ENCODE measurements around the gene RPS8.

The RPS8 gene

DNA sequence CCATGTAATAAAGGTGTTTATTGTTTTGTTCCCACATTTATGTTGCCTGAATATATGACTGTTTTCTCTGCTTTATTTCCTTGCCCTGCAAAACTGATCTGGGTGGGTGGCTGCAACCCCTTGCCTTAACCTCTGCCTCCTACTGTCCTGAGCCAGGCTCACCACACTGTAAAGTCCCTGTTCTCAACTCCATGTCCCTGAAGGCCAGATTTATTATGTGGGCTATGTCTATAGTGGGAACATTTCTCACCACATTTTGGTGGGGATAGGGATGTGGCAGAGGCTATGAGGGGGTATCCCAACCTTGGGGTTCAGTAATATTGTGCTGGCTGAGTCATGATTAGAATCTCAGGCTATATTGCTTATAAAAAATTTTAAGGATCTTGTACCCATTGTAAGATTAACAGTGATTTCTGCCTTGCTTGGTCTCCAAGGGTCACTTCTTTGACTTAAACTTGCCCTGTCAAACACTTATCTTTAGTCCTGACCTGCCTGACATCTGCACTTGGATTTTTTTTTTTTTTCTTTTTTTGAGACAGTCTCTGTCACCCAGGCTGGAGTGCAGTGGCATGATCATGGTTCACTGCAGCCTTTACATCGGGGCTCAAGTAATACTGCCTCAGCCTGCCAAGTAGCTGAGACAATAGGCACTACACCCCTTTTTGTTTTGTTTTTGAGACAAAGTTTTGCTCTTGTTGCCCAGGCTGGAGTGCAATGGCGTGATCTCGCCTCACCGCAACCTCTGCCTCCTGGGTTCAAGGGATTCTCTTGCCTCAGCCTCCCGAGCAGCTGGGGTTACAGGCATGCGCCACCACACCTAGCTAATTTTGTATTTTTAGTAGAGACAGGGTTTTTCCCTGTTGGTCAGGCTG is 3.6 kb downstream of the RPS8 start:
- no peak for DNase-seq (ENCODE audit: low spot score)
- TF ChIP-seq, protein P1, sequence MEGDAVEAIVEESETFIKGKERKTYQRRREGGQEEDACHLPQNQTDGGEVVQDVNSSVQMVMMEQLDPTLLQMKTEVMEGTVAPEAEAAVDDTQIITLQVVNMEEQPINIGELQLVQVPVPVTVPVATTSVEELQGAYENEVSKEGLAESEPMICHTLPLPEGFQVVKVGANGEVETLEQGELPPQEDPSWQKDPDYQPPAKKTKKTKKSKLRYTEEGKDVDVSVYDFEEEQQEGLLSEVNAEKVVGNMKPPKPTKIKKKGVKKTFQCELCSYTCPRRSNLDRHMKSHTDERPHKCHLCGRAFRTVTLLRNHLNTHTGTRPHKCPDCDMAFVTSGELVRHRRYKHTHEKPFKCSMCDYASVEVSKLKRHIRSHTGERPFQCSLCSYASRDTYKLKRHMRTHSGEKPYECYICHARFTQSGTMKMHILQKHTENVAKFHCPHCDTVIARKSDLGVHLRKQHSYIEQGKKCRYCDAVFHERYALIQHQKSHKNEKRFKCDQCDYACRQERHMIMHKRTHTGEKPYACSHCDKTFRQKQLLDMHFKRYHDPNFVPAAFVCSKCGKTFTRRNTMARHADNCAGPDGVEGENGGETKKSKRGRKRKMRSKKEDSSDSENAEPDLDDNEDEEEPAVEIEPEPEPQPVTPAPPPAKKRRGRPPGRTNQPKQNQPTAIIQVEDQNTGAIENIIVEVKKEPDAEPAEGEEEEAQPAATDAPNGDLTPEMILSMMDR (IDR thresholded peaks at IDR 0.05; ENCODE audit: borderline replicate concordance, control extremely low read depth, extremely low read depth, insufficient read depth, missing control alignments): no peak
- in situ Hi-C loops (cut with MboI; ENCODE audit: low sequenced_read_pairs, unreplicated experiment): no loop called here

- in situ Hi-C loops (cut with MboI; ENCODE audit: low sequenced_read_pairs, unreplicated experiment): no loop called here
- TF ChIP-seq, protein P1 (IDR thresholded peaks at IDR 0.05; ENCODE audit: borderline replicate concordance, control extremely low read depth, extremely low read depth, insufficient read depth, missing control alignments): no peak
- DNase-seq (ENCODE audit: low spot score): no peak
Measured at GRCh38 chr1:44780583-44781121, 5.3 kb downstream of the RPS8 start.

DNA sequence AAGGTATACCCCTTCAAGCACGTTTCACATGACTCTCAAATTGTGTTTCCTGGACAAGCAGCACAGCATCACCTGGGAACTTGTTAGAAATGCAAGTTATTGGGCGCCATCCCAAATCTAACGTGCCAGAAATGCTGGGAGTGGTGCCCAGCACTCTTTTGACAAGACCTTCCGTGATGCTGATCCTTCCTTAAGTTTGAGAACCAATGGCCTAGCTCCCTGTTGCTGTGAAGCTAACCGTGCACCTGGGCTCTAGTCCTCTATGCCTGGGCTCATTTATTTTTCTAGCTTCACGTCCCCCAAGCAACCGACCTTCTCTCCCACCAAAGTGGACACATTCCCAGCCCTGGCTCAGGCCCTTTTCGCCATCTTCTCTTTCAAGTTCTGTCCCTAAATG is 8.4 kb downstream of the RPS8 start:
- TF ChIP-seq, protein P1 (IDR thresholded peaks at IDR 0.05; ENCODE audit: borderline replicate concordance, control extremely low read depth, extremely low read depth, insufficient read depth, missing control alignments): no peak
- in situ Hi-C loops (cut with MboI; ENCODE audit: low sequenced_read_pairs, unreplicated experiment): no loop called here
- no peak for DNase-seq (ENCODE audit: low spot score)

DNA sequence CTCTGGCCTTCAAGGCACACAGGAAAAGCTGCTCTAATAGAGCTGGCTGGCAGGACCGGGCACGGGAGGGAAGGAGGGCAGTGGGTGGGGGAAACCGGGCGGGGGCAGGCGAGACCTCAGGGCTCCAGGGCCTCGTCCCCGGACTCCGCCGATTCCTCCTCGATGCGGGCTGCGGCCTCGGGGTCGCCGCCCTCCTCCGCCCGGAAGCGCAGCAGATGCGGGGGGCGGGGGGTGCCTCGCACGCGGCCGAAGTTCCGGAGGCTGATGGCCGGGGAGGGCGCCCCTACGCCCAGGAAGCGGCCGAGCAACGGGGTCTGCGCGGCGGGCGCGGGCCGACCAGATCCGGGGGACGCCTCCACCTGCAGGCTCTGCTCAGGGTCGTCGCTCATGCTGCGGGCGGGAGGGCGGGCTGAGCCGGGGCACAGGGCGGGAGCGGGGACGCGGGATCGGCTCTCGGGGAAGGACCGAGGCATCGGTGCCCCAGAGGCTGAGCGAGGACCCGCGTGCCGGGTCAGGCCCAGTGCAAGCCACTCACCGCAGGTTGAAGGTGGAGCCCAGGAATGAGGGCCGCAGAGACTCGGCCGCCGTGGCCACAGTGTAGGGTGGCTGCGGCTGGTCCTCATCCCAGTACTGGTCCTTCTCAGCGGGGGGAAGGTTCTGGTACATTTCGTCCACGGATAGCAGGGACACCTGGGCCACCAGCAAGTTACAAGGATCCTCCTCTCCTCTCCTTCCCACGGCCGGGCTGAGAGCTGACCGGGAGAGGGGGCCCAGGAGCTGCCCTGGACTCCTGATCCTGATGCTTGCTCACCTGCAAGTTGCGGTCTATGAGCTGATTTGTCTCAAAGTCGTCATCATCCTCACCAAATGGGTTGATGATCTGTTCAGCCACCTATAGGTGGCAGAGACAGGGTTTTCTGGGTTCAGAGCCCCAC is 9.0 kb downstream of the RPS8 start:
- DNase-seq (ENCODE audit: low spot score): peak; percentile 67
- TF ChIP-seq, protein P1 (IDR thresholded peaks at IDR 0.05; ENCODE audit: borderline replicate concordance, control extremely low read depth, extremely low read depth, insufficient read depth, missing control alignments): no peak
- in situ Hi-C loops (cut with MboI; ENCODE audit: low sequenced_read_pairs, unreplicated experiment): no loop called here

- DNase-seq (ENCODE audit: low spot score): no peak
- TF ChIP-seq, protein P1 (IDR thresholded peaks at IDR 0.05; ENCODE audit: borderline replicate concordance, control extremely low read depth, extremely low read depth, insufficient read depth, missing control alignments): no peak
- in situ Hi-C loops (cut with MboI; ENCODE audit: low sequenced_read_pairs, unreplicated experiment): no loop called here
Measured at GRCh38 chr1:44785029-44785380, 9.7 kb downstream of the RPS8 start.

- no peak for DNase-seq (ENCODE audit: low spot score)
- TF ChIP-seq, protein P1 (IDR thresholded peaks at IDR 0.05; ENCODE audit: borderline replicate concordance, control extremely low read depth, extremely low read depth, insufficient read depth, missing control alignments): no peak
- in situ Hi-C loops (cut with MboI; ENCODE audit: low sequenced_read_pairs, unreplicated experiment): no loop called here
Measured at GRCh38 chr1:44785501-44786137, 10.3 kb downstream of the RPS8 start.
